LNCaP clone FGC (cell line): ENCODE results near the gene PXDC1.

Experiments used
- DNase-seq: peaks from one replicate; pipeline ENCODE4 v3.0.0-alpha.2; 2011; ENCODE audit warnings: low read depth
- H3K4me3 ChIP-seq: 2 replicates; pipeline ENCODE4 v1.5.1; 2011; ENCODE audit warnings: mild to moderate bottlenecking, low read depth, low read length, control low read depth
- CTCF ChIP-seq: IDR thresholded peaks from 2 replicates; pipeline ENCODE4 v1.5.1; 2012; ENCODE audit warnings: mild to moderate bottlenecking; ENCODE audit not compliant: control insufficient read depth, insufficient read depth; ENCODE audit errors: extremely low read depth

PXDC1 gene

GRCh38 chr6:3751077-3751729 lies at the start of gene PXDC1:
TSS of gene PXDC1 (minus strand) at chr6:3751713. CDS start at chr6:3751531, 182 bp downstream.
- no peak for TF ChIP-seq CTCF
- DNase-seq: no peak
- H3K4me3 ChIP-seq: peak within 1 kb of the TSS; percentile 35

- no peak overlapping the region for H3K4me3 ChIP-seq
- no peak for DNase-seq
- no peak for TF ChIP-seq CTCF
Measured at GRCh38 chr6:3800850-3801591, 49.5 kb upstream of the PXDC1 start.

GRCh38 chr6:3799719-3800118 lies 48.2 kb upstream of the PXDC1 start:
- no peak for TF ChIP-seq CTCF
- no peak overlapping the region for H3K4me3 ChIP-seq
- DNase-seq: no peak

- no peak for DNase-seq
- no peak for TF ChIP-seq CTCF
Measured at GRCh38 chr6:3798055-3798919, 46.8 kb upstream of the PXDC1 start.

GRCh38 chr6:3797231-3798054 lies 45.9 kb upstream of the PXDC1 start:
- H3K4me3 ChIP-seq: no peak overlapping the region
- DNase-seq: no peak
- TF ChIP-seq CTCF: no peak

More at GRCh38 chr6:3798055-3798919, 46.8 kb upstream of the PXDC1 start:
- H3K4me3 ChIP-seq: no peak overlapping the region

GRCh38 chr6:3796719-3797041 lies 45.2 kb upstream of the PXDC1 start:
- DNase-seq: no peak
- TF ChIP-seq CTCF: no peak
- H3K4me3 ChIP-seq: no peak overlapping the region
